Right atrium auricular region (tissue), 2 donors: ENCODE data around the gene PDE4D. TPM values are rescaled to one million over a fixed set of nuclear protein-coding genes. Genes with fewer than 3 reads are reported as not detected.

Experiments
- DNase-seq: peaks from one replicate; pipeline ENCODE4 v3.0.0-alpha.2; 2019; ENCODE audit warnings: low spot score
- H3K27ac ChIP-seq, 2 donors: fragments of 200-600 bp; sonication (generic); 1 replicate in 1 of 2; 2 replicates in 1 of 2; pipeline ENCODE4 v1.5.1; 2016 to 2019
- H3K27me3 ChIP-seq, 2 donors: fragments of 200-600 bp; sonication (generic); one replicate each; pipeline versions ENCODE4 v1.5.1 to v1.6.0; 2017 to 2019
- H3K36me3 ChIP-seq: fragments of 200-600 bp; sonication (generic); one replicate; pipeline ENCODE4 v1.5.1; 2016
- H3K4me1 ChIP-seq, 2 donors: fragments of 200-600 bp; sonication (generic); one replicate each; pipeline versions ENCODE4 v1.5.1 to v1.6.0; 2017 to 2019
- H3K4me3 ChIP-seq, 2 donors: fragments of 200-600 bp; sonication (generic); 1 replicate in 1 of 2; 2 replicates in 1 of 2; pipeline ENCODE4 v1.5.1; 2017 to 2019; ENCODE audit warnings: mild to moderate bottlenecking in 1 of 2, moderate library complexity in 1 of 2
- H3K9me3 ChIP-seq, 2 donors: fragments of 200-600 bp; sonication (generic); one replicate each; pipeline ENCODE4 v1.5.1; 2019
- total RNA-seq, 2 donors: library from RNA; depleted of rRNA; stranded (reverse); fragments of >200 nt; gene quantifications; one replicate each; pipeline ENCODE4 v1.1.0, GENCODE V29; 2016
- TF ChIP-seq, protein P1 (sequence below), 2 donors: fragments of 200-600 bp; sonication (generic); IDR thresholded peaks; one replicate each; pipeline ENCODE4 v1.5.1; 2019; ENCODE audit warnings: antibody characterized with exemption in 2 of 2

Gene PDE4D
- total RNA-seq, 2 donors from 2014 or later, result 43.3 to 44.0 TPM

DNA sequence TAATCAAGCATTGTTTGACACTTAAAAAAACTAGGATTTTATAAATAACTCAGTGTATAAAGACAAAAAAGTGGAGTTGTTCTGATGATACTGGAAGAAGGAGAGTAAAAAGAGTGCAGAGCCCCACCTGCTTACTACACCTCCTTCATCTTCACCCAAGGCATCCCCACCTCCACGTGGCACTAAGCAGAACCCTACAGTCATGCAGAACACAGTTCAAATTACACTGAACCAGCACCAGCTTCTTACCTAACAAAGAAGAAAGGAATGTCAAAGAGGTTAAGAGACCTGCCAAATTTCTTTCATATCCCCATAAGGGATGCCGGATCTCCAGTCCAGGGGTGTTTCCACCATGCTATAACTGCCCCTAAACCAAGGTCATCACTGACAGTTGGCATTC is 55.5 kb downstream of the PDE4D start:
- no peak for DNase-seq
- no peaks in the 10 kb centered on the region for H3K4me1 ChIP-seq
- H3K27ac ChIP-seq, result no peak overlapping the region
- H3K4me3 ChIP-seq, result no peak overlapping the region
- TF ChIP-seq, protein P1, sequence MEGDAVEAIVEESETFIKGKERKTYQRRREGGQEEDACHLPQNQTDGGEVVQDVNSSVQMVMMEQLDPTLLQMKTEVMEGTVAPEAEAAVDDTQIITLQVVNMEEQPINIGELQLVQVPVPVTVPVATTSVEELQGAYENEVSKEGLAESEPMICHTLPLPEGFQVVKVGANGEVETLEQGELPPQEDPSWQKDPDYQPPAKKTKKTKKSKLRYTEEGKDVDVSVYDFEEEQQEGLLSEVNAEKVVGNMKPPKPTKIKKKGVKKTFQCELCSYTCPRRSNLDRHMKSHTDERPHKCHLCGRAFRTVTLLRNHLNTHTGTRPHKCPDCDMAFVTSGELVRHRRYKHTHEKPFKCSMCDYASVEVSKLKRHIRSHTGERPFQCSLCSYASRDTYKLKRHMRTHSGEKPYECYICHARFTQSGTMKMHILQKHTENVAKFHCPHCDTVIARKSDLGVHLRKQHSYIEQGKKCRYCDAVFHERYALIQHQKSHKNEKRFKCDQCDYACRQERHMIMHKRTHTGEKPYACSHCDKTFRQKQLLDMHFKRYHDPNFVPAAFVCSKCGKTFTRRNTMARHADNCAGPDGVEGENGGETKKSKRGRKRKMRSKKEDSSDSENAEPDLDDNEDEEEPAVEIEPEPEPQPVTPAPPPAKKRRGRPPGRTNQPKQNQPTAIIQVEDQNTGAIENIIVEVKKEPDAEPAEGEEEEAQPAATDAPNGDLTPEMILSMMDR (IDR thresholded peaks at IDR 0.05), result no peak
- H3K9me3 ChIP-seq, result no peaks in the 10 kb centered on the region
- H3K27me3 ChIP-seq, result no peaks in the 10 kb centered on the region
- H3K36me3 ChIP-seq, result no peaks in the 10 kb centered on the region

DNA sequence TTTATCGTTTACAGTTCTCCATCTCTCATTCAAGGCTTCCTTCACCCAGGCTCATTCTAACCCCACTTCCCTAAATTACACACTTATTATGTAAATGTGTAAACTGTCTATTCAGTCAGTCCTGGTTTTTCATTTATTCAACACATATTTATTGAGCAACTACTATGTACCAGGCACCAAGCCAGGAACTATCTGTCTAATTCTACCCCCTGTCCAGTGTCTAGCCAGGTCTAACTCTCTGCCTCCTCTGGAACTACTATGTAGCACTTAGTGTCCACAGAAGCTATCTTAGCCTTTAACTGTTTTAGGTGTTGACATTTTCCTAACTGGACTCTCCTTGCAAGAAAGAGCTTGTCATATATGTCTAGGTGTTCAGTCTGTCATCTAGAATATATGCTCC is 56.5 kb downstream of the PDE4D start:
- no peak overlapping the region for H3K27ac ChIP-seq
- no peak overlapping the region for H3K4me3 ChIP-seq
- H3K36me3 ChIP-seq, result no peaks in the 10 kb centered on the region
- DNase-seq, result no peak
- TF ChIP-seq, protein P1 (IDR thresholded peaks at IDR 0.05), result no peak
- no peaks in the 10 kb centered on the region for H3K27me3 ChIP-seq
- H3K9me3 ChIP-seq, result no peaks in the 10 kb centered on the region
- no peaks in the 10 kb centered on the region for H3K4me1 ChIP-seq

DNA sequence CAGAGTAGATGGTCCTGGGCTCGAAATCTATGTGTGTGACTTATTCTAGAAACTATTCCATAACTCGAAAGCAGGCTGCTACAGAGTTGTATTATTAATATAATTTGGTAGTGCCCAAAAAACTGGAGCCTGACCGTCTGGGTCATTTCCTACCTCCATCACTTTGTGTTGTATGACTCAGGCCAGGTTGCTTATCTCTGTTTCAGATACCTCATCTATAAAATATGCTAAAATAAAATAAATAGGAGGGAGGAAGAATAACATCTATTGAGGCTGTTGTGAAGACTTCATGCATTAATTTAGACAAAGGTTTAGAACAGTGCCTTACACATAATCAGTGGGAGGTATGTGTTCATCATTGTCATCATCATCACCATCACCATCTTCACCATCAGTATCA is 57.7 kb downstream of the PDE4D start:
- Histone ChIP-seq H3K4me1 (no peaks in the 10 kb centered on the region), H3K36me3 (no peaks in the 10 kb centered on the region), H3K4me3 (no peak overlapping the region), H3K27me3 (no peaks in the 10 kb centered on the region), H3K27ac (no peak overlapping the region), H3K9me3 (no peaks in the 10 kb centered on the region)
- no peak for DNase-seq
- TF ChIP-seq, protein P1 (IDR thresholded peaks at IDR 0.05), result no peak

DNA sequence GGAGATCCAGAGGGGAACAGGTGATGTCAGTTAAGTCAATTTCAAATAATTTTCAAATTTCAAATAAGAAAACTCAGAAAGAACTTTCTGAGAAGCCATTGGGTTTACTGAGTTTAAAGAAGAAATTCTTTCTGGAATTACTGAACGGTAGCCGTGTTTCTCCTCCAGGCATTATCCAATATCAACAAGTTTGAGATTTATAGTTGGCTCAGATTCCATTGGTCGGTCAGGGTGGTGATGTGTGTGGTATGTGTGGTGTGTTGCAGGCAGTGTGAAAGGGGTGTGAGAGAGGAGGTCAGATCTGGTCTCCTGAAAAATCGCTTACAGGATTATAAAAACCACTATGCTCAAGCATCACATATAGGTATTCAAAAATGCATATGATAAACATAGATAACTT is 60.1 kb downstream of the PDE4D start:
- H3K4me3 ChIP-seq, result no peak overlapping the region
- TF ChIP-seq, protein P1 (IDR thresholded peaks at IDR 0.05), result no peak

DNA sequence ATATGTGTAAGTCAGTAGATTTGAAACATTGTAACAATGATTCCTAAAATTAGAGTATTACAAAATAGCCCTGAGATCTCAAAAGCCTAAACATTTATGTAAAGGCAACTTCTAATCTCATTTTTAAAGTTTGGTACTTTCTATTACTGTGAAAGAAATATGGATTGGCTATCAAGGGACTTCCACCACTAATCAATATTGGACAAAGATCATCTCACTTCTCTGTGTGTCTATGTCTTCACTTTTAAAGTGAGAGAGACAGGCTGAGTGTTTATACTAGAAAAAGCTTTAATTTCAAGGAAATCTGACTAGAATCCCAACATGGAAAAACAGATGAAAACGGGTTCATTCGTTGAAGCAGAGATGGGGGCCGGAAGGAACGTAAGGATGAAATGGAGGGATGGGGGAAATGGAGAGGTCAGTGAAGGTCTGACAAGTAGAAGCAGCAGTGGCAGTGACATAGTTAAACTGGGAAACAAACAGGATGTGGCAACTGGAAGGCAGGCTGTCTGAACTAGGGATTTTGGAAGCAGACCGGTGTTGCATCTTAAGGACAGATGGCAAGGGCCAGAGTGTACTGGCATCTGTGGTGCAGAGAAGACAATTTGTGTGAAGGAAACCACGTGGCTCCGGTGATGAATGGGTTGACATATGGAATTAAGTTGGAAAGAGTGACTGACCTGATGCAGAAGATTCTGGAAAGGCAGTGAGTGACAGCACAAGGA is 60.8 kb downstream of the PDE4D start:
- no peak for DNase-seq
- H3K27me3 ChIP-seq, result no peaks in the 10 kb centered on the region
- no peaks in the 10 kb centered on the region for H3K9me3 ChIP-seq
- no peak overlapping the region for H3K27ac ChIP-seq
- no peaks in the 10 kb centered on the region for H3K36me3 ChIP-seq
- TF ChIP-seq, protein P1 (IDR thresholded peaks at IDR 0.05), result no peak
- no peaks in the 10 kb centered on the region for H3K4me1 ChIP-seq
- H3K4me3 ChIP-seq, result no peak overlapping the region

More for the DNA sequence above, 60.1 kb downstream of the PDE4D start:
- Histone ChIP-seq H3K36me3 (no peaks in the 10 kb centered on the region), H3K9me3 (no peaks in the 10 kb centered on the region), H3K27me3 (no peaks in the 10 kb centered on the region), H3K27ac (no peak overlapping the region), H3K4me1 (no peaks in the 10 kb centered on the region)
- no peak for DNase-seq
